Ramos (cell line): ENCODE results near the gene CCDC142.
"Not testable (repeated sequence)": the region's sequence is repeated elsewhere in the genome, so short reads cannot be mapped to it uniquely, and the experiment has no call there.

Source experiments
- in situ Hi-C: fragments of 300-500 bp; cut with MboI; formaldehyde crosslinking; loops from one replicate; pipeline ENCODE4 v1.14.3; 2022; ENCODE audit warnings: low sequenced_read_pairs; ENCODE audit not compliant: unreplicated experiment

The CCDC142 gene

DNA sequence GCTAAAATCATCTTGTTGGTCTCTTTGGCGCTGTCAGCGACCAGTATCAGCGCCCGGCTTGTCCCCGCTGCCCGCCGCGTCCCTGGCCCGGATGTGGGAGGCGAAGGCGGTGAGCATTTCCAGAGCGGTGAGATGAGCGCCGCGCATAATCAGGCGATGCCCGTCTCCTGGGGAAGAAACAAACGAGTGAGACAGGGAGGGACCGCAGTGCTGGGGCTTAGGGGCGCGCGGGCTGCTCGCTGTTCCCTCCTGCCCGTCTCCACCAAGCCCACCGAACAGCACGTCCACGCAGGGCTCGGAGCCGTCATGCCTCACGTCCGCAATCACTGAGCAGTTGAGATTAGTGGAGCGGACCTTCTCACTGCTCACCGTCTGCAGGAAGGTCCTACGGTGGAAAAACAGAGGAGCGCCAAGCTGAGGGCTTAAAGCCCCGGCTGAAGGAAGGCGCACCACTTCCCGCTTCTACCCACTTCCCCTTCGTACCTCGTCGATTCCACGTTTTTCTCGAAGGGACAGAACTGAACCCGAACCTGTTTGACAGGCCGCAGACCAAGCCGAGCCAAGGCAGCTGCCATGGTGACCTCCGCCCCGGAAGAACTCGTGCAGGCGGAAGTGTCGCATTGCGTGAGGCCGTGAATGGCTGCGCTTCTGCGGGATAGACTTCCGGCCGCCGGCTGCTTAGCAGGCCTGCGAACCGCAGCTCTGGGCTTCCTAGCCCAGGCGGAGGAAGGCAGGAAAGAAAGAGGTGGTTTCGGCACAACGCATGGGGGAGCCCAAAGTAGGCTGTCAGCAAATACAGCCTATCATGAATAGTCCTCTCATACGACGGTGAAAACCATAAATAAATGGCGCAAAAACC lies 10.5 kb downstream of the CCDC142 start, which contains the start of gene MRPL53:
TSS of gene MRPL53 (minus strand) at position 595 of the 859 bp plus-strand sequence. CDS start at position 575, 20 bp downstream.
- in situ Hi-C loops = no loop called here

DNA sequence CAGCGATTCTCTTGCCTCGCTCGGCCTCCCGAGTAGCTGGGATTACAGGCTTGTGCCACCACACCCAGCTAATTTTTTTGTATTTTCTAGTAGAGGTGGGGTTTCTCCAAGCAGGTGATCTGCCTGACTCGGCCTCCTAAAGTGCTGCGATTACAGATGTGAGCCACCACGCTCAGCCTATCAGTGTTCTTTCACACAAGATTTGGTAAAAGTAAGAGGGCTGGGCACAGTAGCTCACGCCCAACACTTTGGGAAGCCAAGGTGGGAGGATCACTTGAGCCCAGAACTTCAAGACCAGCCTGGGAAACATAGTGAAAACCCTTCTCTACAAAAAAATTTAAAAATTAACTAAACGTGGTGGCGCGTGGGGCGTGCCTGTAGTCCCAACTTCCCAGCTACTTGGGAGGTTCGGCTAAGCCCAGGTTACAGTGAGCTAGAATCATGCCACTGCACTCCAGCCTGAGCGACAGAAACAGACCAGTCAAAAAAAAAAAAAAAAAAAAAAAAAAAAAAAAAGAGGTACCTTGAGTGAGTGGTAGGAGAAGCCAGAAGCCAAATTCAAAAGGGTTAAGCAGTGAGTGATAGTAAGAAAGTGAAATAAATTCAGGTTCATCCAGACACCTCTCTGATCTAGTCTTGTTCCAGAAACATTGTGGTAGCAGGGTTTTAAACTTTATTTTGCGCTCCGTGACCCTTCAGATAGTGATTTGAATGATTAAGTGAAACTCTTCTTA lies 11.3 kb downstream of the CCDC142 start:
- in situ Hi-C loops = no loop called here

DNA sequence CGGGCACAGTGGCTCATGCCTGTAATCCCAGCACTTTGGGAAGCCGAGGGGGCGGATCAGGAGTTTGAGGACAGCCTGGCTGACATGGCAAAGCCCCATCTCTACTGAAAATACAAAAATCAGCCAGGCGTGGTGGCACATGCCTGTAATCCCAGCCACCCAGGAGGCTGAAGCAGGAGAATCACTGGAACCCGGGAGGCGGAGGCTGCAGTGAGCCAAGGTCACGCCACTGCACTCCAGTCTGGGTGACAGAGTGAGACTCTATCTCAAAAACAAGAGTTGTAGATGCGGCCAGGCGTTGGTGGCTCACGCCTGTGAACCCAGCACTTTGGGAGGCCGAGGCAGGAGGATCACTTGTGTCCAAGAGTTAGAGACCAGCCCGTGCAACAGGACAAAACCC lies 12.1 kb downstream of the CCDC142 start:
- in situ Hi-C loops = not testable (repeated sequence)

DNA sequence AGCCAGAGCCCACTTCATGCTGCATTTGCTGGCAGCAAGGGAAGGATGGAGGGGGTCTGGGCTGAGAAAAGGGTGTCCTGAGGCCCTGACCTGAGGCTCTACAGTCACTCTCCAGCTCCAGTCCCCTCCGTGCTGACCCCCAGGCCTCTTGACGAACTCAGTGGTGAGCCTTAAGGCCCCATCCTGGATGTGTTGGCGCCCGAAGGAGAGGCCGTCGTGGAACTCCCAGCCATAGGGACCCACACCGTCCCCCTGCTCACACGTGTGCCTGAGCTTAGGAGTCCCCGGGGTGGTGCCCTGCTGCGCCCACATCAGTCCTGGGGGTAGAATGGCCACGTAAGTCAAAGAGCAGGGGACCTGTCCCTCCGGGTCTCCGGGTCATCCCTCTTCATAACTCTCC lies 18.4 kb downstream of the CCDC142 start:
- in situ Hi-C loops = no loop called here

DNA sequence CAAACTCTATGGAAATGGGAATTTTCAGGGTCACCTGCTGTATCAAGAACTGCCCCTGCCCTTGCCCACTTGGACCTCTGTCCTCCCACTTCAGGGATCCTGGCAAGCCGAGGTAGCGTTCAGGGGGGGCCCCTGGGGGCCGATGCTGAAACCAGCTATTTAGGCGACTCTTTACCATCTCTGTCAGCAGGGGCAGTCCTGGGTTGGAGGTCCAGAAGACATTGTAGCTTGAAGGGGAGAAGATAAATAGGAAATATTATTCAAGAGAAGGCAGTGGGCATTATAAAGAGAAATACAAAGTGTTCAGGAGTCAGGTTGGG lies 20.1 kb downstream of the CCDC142 start:
- in situ Hi-C loops = no loop called here

DNA sequence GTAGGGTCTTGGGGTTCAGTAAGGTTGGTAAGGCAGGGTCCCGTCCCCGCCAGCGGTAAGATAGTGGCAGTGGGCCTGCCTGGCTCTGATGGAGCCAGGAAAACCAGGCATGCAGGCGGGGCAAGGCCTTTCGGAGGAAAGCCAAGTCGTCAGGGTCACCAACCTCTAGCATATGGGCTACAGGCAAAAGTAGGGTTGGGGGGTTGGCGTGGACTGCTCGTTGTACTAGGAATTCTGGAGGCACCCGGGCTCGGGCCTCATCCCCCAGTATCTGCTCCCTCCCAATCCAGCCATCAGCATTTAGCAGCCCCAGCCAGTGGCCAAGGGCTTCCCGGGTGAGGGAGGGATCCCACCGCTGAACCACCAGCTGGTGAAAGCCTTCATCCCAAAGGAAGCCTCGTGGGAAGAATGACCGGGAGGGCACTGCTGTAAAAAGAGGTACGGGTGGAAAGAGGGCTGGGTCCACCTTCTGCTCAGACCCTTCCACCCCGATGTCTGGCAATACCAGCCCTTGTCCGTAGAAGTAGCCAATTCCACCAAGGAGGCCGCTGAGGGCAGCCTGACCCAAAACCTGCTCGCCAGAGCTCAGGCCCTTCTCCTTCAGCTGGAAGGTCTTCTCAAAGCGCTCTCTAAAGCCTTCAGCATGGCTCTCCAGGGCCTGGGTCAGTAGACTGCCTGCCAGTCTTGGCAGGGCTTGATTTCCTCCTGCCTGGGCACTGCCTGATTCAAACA lies 20.6 kb downstream of the CCDC142 start:
- in situ Hi-C loops = no loop called here

DNA sequence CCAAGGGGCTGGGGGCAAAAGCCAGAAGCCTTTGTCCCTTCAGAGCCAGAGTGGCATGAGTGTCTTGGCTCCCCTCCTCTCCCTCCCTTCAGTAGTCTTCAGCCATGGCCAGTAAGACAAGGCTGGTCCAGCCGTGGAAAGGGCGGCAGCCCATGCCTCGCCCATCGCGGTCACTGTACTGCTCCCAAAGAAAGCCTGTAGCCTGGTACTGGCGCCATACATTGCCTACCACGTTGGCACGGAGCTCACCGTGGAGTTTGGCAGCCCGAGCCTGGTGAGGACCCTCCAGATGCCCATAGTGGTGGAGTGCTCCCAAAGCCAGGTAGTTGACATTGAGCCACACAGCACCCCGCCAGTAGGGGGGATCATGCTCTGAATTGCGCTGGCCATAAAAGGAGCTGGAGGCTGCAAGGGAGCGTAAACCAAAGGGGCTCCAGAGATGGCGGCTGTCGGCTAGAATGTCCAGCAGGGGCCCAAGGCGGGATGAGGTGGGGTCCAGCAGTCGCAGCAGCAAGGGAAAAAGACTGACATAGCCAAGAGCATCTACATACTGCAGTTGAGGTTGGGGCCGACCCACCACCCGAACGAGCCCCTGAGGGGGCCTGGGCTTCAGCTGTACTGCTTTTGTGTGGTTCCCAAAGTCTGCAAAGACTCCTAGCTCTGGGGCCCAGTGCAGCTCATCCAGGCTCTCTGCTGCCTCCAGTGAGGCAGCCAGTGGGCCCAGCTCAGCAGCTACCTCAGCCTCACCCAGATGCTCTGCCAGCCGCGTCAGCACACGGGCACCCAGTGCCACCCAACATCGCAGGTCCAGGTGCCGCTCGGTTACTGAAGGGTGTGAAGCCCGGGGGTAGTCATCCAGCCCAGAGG lies 21.4 kb downstream of the CCDC142 start:
- in situ Hi-C loops = no loop called here

DNA sequence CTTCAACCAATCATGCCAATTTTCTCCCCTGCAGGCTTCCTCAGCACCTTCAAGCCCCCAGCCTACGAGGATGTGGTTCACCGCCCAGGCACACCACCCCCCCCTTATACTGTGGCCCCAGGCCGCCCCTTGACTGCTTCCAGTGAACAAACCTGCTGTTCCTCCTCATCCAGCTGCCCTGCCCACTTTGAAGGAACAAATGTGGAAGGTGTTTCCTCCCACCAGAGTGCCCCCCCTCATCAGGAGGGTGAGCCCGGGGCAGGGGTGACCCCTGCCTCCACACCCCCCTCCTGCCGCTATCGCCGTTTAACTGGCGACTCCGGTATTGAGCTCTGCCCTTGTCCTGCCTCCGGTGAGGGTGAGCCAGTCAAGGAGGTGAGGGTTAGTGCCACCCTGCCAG lies 22.6 kb downstream of the CCDC142 start:
- in situ Hi-C loops = not testable (repeated sequence)

DNA sequence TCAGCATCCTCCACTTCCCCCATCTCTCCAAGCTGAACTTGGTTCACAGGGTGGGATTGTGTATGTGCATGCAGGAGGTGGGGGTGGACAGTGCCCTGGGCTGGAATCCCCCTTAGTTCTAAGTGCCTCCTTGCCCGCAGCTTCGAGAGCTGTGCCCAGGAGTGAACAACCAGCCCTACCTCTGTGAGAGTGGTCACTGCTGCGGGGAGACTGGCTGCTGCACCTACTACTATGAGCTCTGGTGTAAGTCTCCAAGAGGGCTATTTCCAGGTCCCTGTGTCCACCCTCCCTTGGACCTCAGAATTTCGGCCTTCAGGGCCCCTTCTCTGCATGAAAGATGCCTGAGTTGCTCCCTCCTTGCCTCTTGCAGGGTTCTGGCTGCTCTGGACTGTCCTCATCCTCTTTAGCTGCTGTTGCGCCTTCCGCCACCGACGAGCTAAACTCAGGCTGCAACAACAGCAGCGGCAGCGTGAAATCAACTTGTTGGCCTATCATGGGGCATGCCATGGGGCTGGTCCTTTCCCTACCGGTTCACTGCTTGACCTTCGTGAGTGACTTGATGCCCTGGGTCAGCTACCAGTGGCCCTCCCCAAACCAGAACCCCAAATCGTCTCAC lies 23.2 kb downstream of the CCDC142 start:
- in situ Hi-C loops = not testable (repeated sequence)

DNA sequence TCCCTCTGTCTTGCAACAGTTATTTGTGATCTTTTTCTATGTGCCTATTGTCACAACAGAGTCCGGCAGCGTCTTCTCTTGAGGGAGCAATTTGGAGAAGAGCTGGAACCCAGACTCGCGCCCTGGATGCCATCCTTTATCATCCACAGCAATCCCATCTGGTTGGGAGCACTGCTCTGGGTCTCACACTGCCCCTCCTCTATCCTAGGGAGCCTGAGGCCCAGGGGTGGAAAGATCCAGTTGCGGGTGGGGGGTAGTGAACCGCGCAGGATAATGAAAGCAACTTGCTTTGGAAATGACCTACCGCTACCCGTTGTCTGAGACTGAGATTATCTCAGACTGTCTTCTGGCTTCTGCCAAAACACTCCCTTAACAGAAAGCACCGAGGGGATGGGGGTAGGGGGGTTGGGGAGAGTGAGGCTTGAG lies 23.8 kb downstream of the CCDC142 start:
- in situ Hi-C loops = no loop called here

DNA sequence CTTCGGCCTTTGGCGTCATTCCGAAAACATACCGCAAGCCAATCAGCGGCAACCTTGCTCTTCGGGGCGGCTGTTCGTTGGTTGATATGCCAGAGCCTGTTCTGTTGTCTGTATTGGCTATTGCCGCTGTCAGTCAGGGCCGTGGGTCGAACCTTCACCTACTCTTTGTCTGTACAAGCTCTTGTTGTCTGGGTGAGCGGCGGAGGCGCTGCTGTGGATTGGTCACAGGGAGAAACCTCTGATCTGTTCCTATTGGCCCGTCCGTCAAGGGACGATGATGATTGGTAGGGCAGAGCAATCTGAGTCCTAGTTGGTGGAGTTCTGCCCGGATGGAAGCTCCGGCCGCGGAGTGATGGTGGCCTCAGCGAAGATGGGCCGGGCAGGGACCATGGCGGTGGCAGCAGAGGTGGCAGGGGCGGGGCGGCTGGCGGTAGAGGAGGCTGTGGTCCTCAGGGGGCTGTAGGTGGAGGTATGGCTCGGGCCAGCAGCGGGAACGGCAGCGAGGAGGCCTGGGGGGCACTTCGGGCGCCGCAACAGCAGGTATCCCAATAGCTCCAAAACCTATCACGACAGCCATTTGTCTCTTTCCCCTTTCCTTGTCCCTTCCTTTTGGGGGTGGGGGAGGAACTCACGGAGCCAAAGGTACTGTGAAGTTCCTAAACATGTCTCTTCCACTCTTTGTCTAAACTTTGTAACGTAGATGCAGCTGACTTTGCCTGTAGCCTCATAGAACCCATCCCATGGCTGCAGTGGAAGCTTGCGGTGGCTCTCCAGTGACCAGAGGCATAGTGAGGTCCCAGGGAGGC lies 24.5 kb downstream of the CCDC142 start, which contains the start of gene WBP1:
TSS of gene WBP1 (plus strand) at position 307 of the 806 bp plus-strand sequence. CDS start at position 472, 165 bp downstream.
- in situ Hi-C loops = no loop called here

DNA sequence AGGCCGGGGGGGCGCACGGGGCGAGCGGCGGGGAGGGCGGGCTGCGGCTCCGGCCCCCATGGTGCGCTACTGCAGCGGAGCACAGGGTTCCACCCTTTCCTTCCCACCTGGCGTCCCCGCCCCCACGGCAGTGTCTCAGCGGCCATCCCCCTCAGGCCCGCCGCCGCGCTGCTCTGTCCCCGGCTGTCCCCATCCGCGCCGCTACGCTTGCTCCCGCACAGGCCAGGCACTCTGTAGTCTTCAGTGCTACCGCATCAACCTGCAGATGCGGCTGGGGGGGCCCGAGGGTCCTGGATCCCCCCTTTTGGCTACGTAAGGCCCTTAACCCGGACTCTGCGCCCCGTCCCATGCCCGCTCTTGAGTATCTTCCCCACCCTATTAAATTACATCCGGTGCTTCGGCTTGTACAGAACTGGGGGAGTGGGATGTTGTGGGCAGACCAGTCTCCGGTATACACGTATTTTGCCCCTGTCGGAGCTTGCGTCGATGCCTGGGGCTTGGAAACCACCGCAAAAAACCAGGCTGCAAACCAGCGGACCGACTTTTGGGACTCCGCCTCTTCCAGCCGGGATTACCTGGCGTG lies 25.2 kb downstream of the CCDC142 start:
- in situ Hi-C loops = no loop called here

DNA sequence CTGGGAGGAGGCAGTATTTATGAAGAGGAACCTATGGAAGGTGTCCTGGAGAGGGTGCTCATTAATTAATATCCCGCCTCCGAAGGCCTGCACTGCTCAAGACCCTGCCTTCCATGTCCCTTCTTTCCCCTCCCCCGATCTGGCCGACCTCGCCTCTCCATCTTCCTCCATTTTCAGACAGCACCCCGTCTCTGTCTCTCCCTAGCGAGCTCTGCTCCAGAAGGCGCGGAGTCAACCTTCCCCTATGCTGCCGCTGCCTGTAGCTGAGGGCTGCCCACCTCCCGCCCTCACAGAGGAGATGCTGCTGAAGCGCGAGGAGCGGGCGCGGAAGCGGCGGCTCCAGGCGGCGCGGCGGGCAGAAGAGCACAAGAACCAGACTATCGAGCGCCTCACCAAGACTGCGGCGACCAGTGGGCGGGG lies 25.7 kb downstream of the CCDC142 start:
- in situ Hi-C loops = no loop called here

DNA sequence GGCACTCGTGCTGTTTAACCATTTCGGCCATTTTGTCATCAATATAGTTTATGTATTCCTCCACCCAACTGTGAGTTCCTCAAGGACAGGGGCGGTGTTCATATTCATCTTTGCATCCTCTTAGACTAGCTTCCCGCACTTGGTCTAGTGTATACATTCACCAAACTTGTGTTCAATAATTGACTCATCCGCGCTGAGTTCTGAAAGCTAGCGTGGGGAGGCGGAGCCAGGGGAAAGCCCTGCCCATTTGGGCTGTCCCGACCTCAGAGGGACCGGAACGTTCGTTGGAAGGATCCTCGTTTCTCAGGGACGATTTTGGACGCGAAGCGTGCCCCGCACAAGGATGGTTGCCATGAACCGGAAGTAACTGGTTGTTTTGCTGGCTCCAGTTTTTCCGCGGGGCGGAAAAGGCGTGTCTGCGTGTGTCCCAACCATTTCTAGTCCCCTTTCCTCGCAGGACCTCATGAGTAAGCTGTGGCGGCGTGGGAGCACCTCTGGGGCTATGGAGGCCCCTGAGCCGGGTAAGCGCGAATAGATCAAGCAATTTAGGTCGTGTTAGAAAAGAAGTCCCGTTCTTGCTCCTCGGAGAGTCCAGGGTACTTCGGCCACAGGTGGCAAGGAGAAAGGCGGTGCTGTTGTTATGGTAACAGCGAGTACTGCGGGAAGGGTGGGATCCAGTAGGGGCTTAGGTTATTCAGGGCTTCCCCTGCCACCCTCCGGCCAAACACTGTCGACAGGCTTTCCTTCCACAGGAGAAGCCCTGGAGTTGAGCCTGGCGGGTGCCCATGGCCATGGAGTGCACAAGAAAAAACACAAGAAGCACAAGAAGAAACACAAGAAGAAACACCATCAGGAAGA lies 27.9 kb downstream of the CCDC142 start, which contains the start of gene INO80B:
TSS of gene INO80B (plus strand) at position 434 of the 858 bp plus-strand sequence. CDS start at position 464, 30 bp downstream.
- in situ Hi-C loops = no loop called here

DNA sequence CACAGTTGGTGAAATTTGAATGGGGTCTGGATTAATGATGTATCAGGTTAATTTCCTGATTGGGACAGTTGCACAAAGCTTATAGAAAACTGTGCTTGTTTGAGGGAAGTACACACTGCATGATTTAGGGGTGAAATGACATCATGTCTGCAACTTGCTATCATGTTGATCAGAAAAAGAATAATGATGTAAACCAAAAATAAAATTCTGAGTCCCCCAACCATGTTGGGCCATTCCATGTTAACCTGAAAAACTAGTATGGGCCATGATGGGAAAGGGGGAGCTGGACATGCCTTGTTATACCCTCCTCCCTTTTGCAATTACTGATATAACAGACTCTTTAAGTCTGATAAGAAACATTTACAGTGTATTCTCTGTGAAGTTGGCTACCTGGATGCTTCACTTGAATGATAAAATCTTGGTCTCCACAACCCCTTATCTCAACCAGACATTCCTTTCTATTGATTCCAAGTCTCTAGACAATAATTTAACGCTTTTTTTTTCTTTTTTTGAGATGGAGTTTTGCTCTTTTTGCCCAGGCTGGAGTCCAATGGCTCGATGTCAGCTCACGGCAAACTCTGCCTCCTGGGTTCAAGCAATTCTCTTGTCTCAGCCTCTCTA lies 32.1 kb downstream of the CCDC142 start:
- in situ Hi-C loops = no loop called here

DNA sequence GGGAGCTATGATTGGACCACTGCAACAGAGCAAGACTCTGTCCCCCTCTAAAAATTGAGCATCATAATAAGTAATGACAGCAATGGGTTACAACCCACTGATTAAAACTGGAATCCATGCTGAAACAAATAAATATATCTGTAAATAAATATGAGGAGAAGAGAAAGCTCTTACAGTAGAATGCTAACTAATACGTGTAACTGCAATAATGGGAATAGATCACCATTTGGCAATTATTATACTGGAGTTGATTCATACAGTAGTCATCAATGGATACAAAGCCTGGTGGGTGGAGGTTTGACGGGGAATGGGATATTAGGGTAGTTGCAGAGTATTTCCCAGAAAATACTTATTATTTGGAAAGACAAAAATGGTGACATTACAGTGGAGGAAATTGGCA lies 34.0 kb downstream of the CCDC142 start:
- in situ Hi-C loops = no loop called here
